CD14-positive monocyte (primary cell): ENCODE results near the gene BUD13. TPM values are rescaled to one million over a fixed set of nuclear protein-coding genes. Genes with fewer than 3 reads are reported as not detected.

ENCODE experiments used
- DNase-seq, 3 donors: peaks; one replicate each; pipeline ENCODE4 v3.0.0-alpha.2; 2011 to 2022
- H2AFZ ChIP-seq: 2 replicates; pipeline ENCODE4 v1.6.0; 2012; ENCODE audit warnings: mild to moderate bottlenecking, low read depth, low read length, inconsistent platforms; ENCODE audit not compliant: insufficient read depth, poor library complexity, severe bottlenecking
- H3K27ac ChIP-seq, 2 donors: 1 replicate in 1 of 2; 2 replicates in 1 of 2; pipeline ENCODE4 v1.5.1; 2012 to 2013; ENCODE audit warnings: low read length in 2 of 2, control low read depth in 1 of 2, inconsistent platforms in 1 of 2, low read depth in 1 of 2, mild to moderate bottlenecking in 1 of 2
- H3K27me3 ChIP-seq, 2 donors: one replicate each; pipeline versions ENCODE4 v1.6.0 to v1.6.1; 2011 to 2013; ENCODE audit warnings: low read length in 2 of 2; ENCODE audit not compliant: control insufficient read depth in 2 of 2, insufficient read depth in 2 of 2
- H3K36me3 ChIP-seq, 2 donors: replicated peaks in 1 of 2; 1 replicate in 1 of 2; 2 replicates in 1 of 2; pipeline versions ENCODE4 v1.5.1 to v1.6.1; 2012 to 2013; ENCODE audit warnings: low read length in 2 of 2, control low read depth in 1 of 2, inconsistent platforms in 1 of 2, mild to moderate bottlenecking in 1 of 2; ENCODE audit not compliant: insufficient read depth in 2 of 2, control insufficient read depth in 1 of 2
- H3K4me1 ChIP-seq, 2 donors: 1 replicate in 1 of 2; 2 replicates in 1 of 2; pipeline versions ENCODE4 v1.5.1 to v1.6.1; 2012 to 2013; ENCODE audit warnings: low read length in 2 of 2, control low read depth in 1 of 2, inconsistent platforms in 1 of 2, mild to moderate bottlenecking in 1 of 2, moderate library complexity in 1 of 2; ENCODE audit not compliant: insufficient read depth in 2 of 2, control insufficient read depth in 1 of 2
- H3K4me2 ChIP-seq: replicated peaks from 2 replicates; pipeline ENCODE3; 2012; ENCODE audit warnings: low read length, moderate library complexity, mild to moderate bottlenecking; ENCODE audit not compliant: poor library complexity, severe bottlenecking; ENCODE audit errors: extremely low read depth
- H3K4me3 ChIP-seq, 3 experiments: fragments of 200-600 bp in 1 of 3; sonication (generic) in 1 of 3; replicated peaks in 1 of 3; 1 replicate in 2 of 3; 2 replicates in 1 of 3; pipeline ENCODE4 v1.5.1; 2011 to 2013; ENCODE audit warnings: low read length in 3 of 3, mild to moderate bottlenecking in 3 of 3, control low read depth in 2 of 3, low read depth in 2 of 3, inconsistent platforms in 1 of 3, moderate library complexity in 1 of 3
- H3K79me2 ChIP-seq: 2 replicates; pipeline ENCODE4 v1.6.0; 2012; ENCODE audit warnings: mild to moderate bottlenecking, control low read depth, inconsistent platforms, low read length, moderate library complexity; ENCODE audit not compliant: insufficient read depth
- H3K9ac ChIP-seq: 2 replicates; pipeline ENCODE4 v1.6.0; 2017; ENCODE audit warnings: low read length, mild to moderate bottlenecking; ENCODE audit not compliant: insufficient read depth, poor library complexity, severe bottlenecking
- H3K9me3 ChIP-seq, 2 donors: replicated peaks in 1 of 2; 1 replicate in 1 of 2; 2 replicates in 1 of 2; pipeline versions ENCODE4 v1.5.1 to v1.6.1; 2012 to 2013; ENCODE audit warnings: low read length in 2 of 2, control low read depth in 1 of 2; ENCODE audit not compliant: control insufficient read depth in 1 of 2, insufficient read depth in 1 of 2
- H4K20me1 ChIP-seq: 2 replicates; pipeline ENCODE4 v1.6.0; 2012; ENCODE audit warnings: mild to moderate bottlenecking, low read length, control low read depth, moderate library complexity; ENCODE audit not compliant: insufficient read depth
- H3K27ac Mint-ChIP-seq, 7 donors: one replicate each; pipeline ENCODE4 v1.8.0; 2020; ENCODE audit warnings: mild to moderate bottlenecking in 7 of 7, mixed read lengths in 7 of 7, moderate library complexity in 6 of 7, inconsistent platforms in 2 of 7
- H3K27me3 Mint-ChIP-seq, 3 donors: one replicate each; pipeline ENCODE4 v1.8.0; 2021 to 2022; ENCODE audit warnings: low read depth in 3 of 3, mild to moderate bottlenecking in 3 of 3, mixed read lengths in 3 of 3, moderate library complexity in 3 of 3, inconsistent platforms in 1 of 3
- H3K36me3 Mint-ChIP-seq, 2 donors: one replicate each; pipeline ENCODE4 v1.8.0; 2020; ENCODE audit warnings: mixed read lengths in 2 of 2, inconsistent platforms in 1 of 2, mild to moderate bottlenecking in 1 of 2
- H3K4me1 Mint-ChIP-seq: one replicate; pipeline ENCODE4 v1.8.0; 2020; ENCODE audit warnings: mild to moderate bottlenecking, mixed read lengths
- H3K4me3 Mint-ChIP-seq, 2 donors: one replicate each; pipeline ENCODE4 v1.8.0; 2020; ENCODE audit warnings: mild to moderate bottlenecking in 2 of 2, mixed read lengths in 2 of 2, moderate library complexity in 1 of 2
- H3K9me3 Mint-ChIP-seq, 7 donors: one replicate each; pipeline ENCODE4 v1.8.0; 2020 to 2022; ENCODE audit warnings: mixed read lengths in 7 of 7, mild to moderate bottlenecking in 6 of 7, moderate library complexity in 6 of 7, inconsistent platforms in 2 of 7
- CTCF ChIP-seq: fragments of 200-600 bp; IDR thresholded peaks from one replicate; pipeline ENCODE4 v1.8.0; 2022; ENCODE audit warnings: antibody characterized with exemption, mild to moderate bottlenecking
- WGBS: methylation state at CpG from one replicate; pipeline ENCODE4 v1.1.5; 2013; ENCODE audit warnings: missing lambda C conversion rate; ENCODE audit not compliant: insufficient coverage; 5-methylcytosine and 5-hydroxymethylcytosine counted together
- intact Hi-C, 2 donors: fragments of 100-400 bp; cut with micrococcal nuclease; formaldehyde crosslinking; loops; one replicate each; pipeline versions ENCODE4 v1.15.0 to v1.15.1; 2023
- polyA plus RNA-seq, 3 donors: library from polyadenylated mRNA; depleted of rRNA in 1 of 3; unstranded in 2 of 3; stranded (reverse) in 1 of 3; fragments of 300-500 nt in 2 of 3; fragments of >200 nt in 1 of 3; fragmentation: Illumina TruSeq in 2 of 3; gene quantifications; 1 replicate in 2 of 3; 2 replicates in 1 of 3; pipeline ENCODE4 v1.2.3, GENCODE V29; 2012 to 2021

The BUD13 gene
- polyA plus RNA-seq, 3 donors: 4.2 to 8.7 (median 5.3) TPM

- no peak overlapping the region for H3K4me2 ChIP-seq
- WGBS: 79% methylated on average over 2 of the region's 2 CpGs
- no peaks in the 10 kb centered on the region for H3K9me3 ChIP-seq
- Mint-ChIP-seq H3K9me3 (peaks cover 0 to 2% (median 0%) of the 10 kb centered on the region in 7 donors), H3K27me3 (peaks cover 5 to 12% (median 9%) of the 10 kb centered on the region in 3 donors), H3K4me1 (peaks cover 10% of the 10 kb centered on the region), H3K36me3 (no peaks in the 10 kb centered on the region), H3K4me3 (no peak overlapping the region), H3K27ac (no peak overlapping the region)
- no peaks in the 10 kb centered on the region for H3K27me3 ChIP-seq
- H3K4me1 ChIP-seq: peaks cover 7% of the 10 kb centered on the region in 2 donors
- no peak overlapping the region for H3K27ac ChIP-seq
- DNase-seq: no peak
- no peaks in the 10 kb centered on the region for H4K20me1 ChIP-seq
- H2AFZ ChIP-seq: no peak overlapping the region
- H3K36me3 ChIP-seq: no peaks in the 10 kb centered on the region
- H3K4me3 ChIP-seq: no peak overlapping the region
- H3K9ac ChIP-seq: no peak overlapping the region
- no peaks in the 10 kb centered on the region for H3K79me2 ChIP-seq
- intact Hi-C loops: loop anchor here in 1 of 2 donors (5.0 kb wide), 1 partner anchor 312 kb away; no protein-coding TSS in a partner anchor
- TF ChIP-seq CTCF: no peak
Observed at GRCh38 chr11:116794851-116795250, 22.1 kb upstream of the BUD13 start.

GRCh38 chr11:116793772-116794097 is 20.9 kb upstream of the BUD13 start:
- Histone ChIP-seq H3K4me3 (no peak overlapping the region), H3K27ac (no peak overlapping the region), H3K36me3 (no peaks in the 10 kb centered on the region), H3K9me3 (no peaks in the 10 kb centered on the region), H3K4me1 (peaks cover 7 to 8% of the 10 kb centered on the region in 2 donors), H3K4me2 (no peak overlapping the region), H2AFZ (peak overlapping the region; percentile 68), H3K27me3 (no peaks in the 10 kb centered on the region), H4K20me1 (no peaks in the 10 kb centered on the region), H3K79me2 (no peaks in the 10 kb centered on the region), H3K9ac (no peak overlapping the region)
- no peak for DNase-seq
- H3K4me3 Mint-ChIP-seq: no peak overlapping the region
- TF ChIP-seq CTCF: no peak
- 100% methylated on average over 1 of the region's 1 CpG for WGBS
- H3K9me3 Mint-ChIP-seq: peaks cover 0 to 2% (median 0%) of the 10 kb centered on the region in 7 donors
- intact Hi-C loops: no loop called here
- H3K27me3 Mint-ChIP-seq: peaks cover 6 to 14% (median 10%) of the 10 kb centered on the region in 3 donors
- no peaks in the 10 kb centered on the region for H3K36me3 Mint-ChIP-seq
- peaks cover 14% of the 10 kb centered on the region for H3K4me1 Mint-ChIP-seq
- no peak overlapping the region for H3K27ac Mint-ChIP-seq
